RPMI7951 (cell line): ENCODE results near the gene HOXB5. TPM values are rescaled to one million over a fixed set of nuclear protein-coding genes. Genes with fewer than 3 reads are reported as not detected.
A peak's percentile ranks its signal among the peaks of the same experiment; 100 is the strongest.

ENCODE experiments used
- DNase-seq: peaks from one replicate; pipeline ENCODE4 v3.0.0-alpha.2; 2012; ENCODE audit warnings: low read depth
- total RNA-seq: library from RNA; depleted of rRNA; stranded (reverse); fragments of >200 nt; shearing (Covaris generic); gene quantifications from 2 replicates; pipeline ENCODE4 v1.2.3, GENCODE V29; 2014

HOXB5 gene
- total RNA-seq, 1 experiment from 2014 or later: 0.24 TPM

DNA sequence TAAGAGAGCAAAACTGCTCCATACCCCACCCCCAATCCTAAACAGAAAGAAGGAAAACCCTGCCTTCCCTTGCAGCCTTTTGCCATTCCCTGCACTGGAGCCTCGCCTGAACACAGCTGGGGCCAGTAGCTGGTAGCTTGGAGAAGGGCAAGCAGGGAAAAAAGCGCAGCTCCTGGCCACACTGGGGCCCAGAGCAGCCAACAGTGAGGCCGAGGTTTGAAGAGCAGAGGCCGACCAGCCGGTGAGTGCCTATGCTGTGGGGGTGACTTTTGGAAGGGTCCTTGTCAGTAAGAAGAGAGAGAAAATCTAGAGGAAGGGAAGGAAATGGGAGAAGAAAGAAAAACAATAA lies 35.8 kb upstream of the HOXB5 start:
- DNase-seq: no peak

DNA sequence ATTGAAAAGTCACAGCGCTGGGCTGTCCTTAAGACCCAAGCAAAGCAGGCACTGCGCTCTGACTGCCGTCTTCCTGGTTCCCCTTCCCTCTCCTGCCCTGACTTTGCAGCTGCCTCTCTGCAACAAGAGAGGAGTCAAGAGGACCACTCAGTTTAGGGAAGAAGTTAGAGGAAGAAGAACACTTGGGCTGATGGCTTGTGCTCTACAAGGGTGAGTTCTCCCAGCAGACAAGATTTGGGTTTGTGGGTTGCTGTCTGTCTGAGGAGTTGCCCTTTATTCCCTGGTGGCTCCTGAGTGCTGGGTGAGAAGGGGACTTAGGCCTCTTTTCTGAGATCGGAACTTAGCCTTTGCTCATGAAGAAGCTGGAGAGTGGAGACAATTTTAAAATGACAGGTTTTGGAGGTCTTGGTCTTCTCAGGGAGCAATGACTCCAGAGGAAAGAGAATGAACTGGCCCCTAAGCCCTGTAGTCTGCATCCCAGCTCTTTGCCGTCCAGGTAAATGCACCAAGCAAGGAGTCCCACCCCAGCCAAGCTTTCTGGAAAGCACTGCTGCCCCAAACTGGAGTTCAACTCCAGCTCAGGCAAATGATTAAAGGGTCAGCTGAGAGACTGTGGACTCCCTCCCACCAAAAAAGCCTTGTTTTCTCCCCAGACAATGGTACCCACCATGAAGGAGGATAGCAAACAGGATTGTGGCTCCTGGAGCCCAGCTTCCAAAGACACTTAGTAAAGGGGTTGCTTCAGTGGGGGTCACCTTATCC lies 35.3 kb upstream of the HOXB5 start:
- no peak for DNase-seq

DNA sequence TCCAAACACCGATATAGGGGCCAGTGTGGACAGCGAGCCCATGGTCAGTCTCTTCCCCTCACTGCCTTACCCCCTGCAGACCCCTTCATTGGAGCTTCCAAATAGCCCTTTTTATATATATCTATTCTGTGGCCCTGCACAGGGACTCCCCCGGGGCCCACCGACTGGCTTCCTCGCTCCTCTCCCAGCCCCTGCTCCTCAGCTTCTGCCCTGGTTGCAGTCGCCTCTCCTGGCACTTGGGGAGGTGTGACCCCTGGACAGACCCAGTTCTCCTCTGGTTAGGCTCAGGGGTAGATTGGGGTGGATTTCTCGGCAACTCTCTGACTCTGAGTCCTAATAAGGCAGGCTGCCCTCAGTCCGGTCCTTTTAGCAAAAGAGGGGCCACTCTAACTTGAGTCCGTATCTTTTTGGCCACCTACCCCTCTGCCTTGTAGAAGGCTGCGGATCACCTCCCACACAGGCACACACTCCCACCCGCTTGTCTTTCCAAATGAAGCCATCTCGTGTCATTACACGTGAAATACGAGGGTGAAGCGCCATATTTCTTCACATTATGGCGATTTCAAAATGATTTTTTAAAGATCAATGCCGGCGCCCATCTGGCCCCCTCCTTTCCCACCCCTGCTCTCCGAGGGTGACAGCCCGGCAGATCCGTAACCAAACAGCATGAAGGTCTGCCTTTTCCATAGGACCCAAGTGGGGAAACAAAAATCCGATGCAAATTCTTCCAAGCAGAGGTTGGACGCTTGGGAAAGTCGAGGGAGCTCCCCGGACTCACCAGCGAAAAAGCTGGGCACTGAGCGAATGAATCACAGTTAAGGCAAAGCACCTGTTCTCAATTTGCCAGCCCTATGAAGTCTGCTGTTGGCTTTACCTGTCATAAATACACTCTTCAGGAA lies 34.3 kb upstream of the HOXB5 start:
- no peak for DNase-seq

DNA sequence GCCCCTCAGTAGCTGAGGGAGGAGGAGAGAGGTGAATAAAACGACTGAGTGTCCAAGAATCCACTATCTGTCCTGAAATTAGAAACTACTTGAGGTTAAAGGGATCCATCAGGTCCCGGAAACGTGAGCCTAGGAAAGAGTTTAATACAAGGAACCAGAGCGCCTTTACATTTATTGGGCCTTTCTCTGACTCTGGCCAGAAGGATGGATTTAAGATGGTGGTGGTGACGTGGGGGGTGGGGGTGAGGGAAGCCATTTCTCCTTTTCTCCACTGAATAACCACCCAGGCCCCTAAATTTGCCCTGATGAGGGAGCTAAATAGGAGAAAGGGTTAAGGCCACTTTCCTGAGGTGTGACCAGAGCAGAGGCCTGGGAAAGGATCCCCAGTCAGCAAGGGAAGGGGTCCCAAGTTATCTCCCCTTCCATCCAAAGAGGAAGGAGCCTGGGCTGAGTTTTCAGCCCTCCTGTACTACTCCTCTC lies 33.6 kb upstream of the HOXB5 start:
- no peak for DNase-seq

DNA sequence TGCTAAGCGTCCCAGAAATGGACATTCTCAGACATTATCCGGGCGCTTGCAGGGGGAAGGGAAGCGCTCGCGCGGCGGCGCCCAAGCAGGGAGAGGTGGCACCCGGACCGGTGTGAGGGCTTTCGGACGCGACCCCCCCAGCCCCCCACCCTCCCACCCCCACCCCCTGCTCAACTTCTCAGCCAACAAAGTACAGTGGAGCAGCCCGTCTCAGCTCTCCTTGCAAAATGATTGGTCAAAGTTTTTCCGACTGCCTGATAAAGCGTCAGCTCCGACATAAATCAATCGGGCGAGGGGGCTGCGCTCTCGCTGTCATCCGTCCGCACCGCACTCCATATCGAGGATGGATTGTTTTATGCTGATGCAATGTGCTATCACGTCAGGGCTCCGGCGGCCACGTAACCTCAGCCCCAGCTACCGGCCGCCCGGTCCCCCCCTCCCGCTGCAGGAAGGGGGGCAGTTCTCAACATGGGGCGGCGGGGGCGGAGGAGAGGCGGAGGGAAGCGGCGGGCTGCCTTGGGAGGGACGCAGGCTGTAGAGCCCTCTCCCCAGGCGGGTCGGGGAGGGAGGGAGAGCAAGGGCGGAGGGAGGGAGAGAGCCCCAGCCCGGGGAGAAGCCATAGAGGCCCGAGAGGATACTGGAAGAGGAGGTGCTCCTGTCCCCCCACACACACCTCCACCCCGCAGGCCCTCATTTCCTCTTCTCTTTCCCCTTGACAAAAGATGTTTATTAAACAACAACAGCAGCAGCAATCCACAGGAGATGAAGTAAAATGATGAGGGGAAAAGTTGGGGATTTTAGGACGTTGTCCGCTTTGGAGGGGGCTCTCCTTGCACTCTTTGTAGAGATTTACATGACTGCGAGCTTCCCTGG lies 32.9 kb upstream of the HOXB5 start, which contains the start of gene HOXB9:
TSS of gene HOXB9 (minus strand) at position 114 of the 873 bp plus-strand sequence. CDS start at position 25, 89 bp downstream.
- DNase-seq: peak; percentile 61

DNA sequence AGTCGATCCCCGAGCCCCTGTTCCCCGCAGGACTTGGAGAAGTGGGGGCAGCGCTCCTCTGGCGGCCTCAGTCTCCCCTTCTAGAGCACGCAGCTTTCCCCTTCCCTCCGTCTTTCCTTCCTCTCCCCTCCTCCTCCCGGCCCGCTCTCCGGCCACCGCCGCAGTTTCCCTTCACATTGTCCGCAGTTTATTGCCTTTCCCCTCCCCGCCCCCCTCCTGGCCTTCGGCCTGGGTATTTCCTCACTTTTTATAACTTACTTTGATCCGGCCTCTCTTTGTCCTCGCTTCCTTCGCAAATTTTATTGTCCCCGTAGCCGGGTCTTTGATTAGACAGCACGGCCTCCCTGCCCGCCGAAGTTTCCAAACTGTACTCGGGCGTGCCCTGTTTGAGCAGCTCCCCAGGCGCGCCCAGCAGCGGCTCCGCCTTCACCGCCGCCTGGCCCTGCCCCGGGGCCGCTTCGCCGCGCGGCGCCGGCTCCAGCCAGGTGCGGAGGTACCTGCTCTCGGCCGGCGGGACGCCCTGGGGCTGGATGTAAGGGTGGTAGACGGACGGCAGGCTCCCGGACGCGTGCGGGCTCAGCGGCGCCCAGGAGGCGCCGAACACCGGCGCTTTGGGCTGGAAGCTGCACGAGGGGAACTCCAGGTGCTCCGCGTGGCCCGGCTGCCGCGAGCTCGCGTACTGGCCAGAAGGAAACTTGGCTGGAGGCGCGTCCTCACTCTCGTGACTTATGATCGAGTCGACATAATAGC lies 32.1 kb upstream of the HOXB5 start:
- DNase-seq: peak; percentile 32

DNA sequence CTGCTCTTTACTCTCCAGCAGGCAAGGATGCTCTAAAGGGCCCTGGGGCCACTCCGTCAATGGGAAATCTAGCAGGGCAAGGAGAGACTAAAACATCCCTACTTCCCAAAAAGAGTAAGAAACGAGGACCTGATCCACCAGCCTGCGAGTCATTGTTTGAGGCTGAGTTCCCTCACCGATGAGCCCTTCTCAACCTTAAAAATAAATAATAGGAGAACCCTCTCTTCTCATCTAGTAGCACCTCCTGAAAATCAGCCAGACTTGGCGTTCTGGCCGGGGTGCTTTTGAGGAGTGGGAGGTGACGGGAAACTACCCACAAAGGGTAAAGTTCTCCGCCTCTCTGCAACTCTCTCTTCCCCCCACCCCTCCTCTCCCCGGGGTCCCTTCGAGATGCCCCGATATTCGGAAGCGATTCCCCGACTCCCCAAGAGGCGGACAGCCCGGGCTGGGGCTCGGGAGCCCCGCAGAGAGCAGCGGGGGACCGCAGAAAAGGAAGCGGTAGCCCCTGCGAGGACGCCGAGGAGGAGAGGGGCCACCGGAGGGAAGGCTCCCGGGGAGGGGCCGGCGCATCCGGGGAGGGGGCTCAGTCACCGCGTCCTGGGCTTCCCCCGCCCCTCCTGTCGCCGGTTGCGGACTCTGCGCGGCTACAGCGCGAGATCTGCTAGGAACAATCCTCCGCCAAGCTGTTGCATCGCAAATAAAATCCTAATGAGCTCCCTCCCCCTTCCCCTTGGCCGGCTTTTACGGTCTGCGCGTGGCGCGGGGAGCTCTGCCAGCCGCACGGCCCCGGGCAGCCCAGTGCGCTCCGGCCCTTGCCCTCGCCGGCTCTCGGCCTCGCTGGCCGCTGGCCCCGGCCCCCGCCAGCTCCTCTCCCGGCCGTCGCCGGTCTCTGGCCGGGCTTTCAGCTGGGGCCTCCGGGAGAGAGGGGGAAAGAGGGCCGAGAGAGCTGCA lies 31.2 kb upstream of the HOXB5 start:
- peak; percentile 35 for DNase-seq

DNA sequence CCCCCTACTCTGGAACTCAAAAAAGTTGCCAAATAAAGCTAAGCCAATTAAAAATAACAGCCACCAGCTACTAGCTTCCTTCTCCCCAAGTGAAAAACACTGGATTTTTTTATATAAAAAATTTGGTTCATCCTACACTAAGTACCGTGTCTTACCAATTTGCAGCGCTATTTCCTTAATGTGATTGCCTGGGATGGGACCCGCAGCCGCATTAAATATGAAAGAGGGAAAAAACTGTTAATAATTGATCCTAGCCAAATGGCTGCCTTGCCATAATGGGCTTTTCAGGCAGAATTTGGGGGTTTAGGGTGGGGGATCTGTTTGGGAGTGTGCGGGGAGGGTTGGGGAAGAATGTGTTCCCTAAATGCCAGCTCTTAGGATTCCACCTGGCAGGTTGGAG lies 30.5 kb upstream of the HOXB5 start:
- DNase-seq: no peak

DNA sequence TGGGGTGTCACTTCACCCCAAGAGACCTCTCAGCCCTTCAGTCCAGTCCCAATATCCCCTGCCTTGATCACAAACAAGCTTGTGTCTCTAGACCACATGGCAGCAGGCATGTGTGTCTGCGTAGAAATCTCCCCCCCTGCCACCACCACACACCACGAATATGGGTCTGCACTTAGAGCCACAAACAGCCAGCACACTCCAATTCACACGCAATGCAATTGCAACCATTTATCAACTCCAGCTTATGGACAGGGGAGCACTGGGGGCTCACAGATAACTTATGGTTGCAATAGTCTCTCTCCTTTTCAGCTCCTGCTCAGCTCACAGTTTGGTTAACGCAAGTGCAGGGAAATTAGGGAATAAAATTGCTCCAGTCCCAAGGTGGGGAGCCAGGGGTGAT lies 30.0 kb upstream of the HOXB5 start:
- no peak for DNase-seq

DNA sequence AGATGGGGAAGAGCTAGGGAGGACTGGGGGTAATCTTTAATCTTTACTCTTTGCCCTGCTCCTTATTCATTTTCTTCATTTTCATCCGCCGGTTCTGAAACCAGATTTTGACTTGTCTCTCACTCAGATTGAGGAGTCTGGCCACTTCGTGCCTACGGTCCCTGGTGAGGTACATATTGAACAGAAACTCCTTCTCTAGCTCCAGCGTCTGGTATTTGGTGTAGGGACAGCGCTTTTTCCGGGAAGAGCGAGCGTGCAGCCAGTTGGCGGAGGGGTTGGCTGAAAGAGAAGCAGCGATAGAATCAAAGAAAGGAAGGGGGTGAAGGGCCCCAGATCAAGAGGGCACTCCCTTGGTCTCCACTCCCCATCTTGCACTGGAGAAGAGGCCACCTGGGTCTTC lies 29.3 kb upstream of the HOXB5 start:
- DNase-seq: no peak

DNA sequence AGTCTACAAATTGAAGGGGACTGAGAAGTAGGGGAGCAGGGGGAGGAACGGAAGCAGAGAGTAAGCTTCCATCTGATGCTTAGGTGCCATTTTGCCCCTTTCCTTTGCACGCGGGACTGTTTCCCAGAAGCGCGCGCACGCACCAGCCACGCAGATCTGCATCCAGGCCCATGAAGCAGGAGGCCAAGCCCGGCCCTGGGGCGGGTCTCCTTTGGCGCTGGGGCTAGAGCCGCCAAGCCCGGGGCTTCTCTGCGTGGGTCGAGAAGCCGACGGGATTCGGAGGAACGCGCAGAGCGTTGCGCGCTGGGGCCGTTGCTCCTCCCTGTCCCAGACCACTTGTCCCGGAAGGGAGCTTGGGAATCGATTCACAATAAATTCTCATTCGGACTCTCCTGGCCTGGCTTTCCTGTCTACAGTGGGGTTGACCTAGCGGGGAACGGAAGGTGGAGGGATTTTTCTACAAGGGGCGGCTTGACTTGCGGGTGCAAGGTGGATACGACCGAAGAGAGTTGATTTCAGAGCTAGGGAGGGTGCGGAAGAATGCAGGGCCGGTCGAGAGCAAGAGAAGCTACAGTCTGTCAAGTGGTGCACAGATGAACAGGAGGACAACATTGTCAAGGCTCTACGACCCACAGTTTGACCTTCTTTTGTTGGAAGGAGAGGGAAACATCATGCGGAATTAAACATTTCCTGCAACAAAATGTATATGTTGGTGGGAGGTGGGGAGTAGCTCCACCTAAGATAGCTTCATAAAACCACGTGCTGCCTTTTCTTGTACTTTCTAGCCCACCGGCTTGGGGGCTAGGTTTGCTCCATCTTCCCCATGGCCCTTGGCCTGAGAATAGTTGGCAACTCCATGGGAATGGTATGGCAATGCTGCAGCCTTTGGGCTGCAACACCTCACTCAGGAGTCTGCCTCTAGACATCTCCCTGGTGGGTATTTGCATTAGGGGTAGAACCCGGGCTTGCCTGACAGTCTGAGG lies 28.1 kb upstream of the HOXB5 start:
- no peak for DNase-seq

DNA sequence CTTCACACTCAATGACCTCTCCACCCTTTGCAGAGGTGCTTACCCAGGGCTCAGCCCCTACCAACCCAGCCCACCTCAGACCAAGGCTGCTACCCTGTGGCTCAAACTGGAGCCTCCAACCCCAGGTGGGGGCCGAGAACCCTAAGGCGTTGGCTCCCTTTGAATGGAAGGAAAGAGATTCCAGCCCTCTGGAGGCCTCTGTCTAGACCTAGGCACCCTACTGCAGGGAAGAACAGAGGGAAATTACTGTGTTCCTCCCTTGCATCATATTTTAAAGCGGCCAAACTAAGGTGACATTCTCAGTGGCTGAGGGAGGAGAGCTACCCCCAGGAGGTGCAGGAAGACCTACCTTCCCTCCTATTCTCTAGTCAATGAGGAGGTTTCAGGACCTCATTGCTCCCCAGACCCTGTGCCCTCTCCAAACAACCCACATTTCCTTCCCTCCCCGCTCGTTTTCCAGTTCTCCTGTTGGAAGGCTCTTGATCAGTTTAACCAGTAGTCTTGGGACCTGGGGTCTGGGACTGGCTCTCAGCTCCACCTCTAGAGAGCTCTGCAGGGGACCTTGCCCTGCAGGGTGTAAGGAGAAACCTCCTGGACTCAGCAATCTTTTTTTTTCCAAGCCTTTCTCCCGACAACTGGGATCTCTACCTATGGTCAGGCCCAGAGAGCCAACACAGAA lies 27.0 kb upstream of the HOXB5 start:
- DNase-seq: no peak

DNA sequence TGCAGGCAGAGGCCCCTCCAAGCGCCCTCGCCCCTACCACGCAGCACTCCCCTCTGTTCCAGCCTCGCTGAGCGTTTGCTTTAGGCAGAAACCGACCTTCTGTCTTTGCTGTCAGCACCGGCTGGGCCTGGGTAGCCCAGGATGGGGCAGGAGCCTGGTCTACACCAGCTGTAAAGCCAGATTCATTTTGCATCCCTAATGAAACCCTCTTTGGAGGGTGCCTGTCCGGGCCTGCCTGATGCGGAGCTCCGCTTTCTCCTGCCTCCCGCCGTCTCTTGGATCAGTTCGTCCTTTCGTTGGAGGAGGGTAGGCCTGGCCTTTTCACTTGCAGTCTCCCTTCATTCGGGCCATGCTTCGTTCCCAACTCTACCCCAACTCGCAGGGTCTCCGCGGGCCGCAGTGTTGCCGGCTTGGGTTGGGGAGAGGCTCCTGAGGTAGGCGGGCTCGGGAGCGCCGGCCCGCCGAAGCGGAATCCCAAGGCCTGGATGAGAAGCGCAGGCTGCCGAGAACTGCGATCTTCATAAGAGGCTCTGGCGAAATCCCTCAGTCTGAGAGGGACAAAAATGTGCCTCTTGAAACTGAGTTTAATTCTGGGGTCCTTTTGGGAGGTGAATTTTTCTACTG lies 26.4 kb upstream of the HOXB5 start:
- DNase-seq: no peak

DNA sequence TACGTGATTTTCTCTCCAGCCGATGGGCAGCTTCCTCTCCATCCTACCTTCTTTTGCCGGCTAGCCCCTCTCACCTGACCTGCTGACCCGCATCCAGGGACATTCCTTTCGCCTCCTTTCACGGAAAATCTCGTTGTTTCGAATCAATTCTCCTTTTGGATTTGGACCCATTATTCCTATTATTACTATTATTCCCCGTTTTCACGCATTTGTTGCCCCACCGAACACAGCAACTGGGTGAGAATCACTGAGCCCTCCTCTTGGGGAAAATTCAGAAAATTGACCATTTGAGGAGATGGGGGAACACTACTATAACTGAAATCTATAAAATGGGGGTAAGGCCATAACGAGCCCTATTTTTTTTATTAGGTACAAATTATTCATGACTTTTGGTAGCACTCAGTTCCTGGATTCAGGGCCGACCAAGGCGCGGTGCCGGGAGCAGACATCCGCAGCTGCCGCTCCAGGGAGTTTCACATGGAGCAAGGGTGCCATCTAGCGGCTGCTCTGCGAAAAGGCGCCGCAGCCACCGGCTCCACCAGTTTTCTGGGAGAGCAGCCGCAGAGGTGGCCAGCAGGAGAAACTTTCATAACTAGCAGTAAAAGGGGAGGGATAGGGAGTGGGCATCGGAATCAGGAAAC lies 24.8 kb upstream of the HOXB5 start:
- peak; percentile 77 for DNase-seq

DNA sequence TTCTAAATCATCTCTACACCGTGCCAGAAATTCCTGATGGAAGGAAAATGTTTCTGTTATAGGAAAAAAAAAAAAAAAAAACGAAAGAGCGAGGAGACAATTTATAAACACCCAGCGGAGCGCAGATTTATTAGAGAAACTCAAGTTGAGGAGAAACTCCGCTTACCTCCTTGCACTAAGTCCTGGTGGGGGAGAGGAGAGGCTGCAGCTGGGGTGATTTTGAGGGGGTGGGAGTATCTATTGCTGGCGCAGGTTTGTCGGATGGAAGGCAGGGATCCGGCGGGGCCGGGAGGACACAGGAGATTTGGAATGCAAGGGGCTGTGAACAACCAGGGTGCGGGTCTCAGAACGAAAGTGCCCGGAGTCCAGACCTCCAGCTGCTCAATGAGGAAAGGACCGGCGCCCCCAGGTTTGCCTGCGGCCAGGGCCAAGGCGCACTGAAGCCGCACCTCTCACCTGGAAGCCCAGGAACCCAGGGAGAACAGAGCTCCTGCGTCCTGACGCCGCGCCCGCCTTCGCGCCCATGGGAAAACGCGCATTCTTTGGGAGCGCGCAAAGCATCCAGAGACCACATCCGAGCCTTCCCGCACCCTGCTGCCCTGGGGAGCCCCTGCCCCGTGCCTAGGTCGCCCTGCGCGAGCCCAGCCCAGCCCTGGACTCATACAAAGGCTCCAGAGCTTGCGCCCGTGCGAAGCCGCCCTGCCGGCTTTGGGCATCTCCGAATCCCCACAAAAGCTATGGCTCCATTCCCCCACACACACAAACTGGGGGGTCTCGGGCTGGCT lies 24.1 kb upstream of the HOXB5 start:
- no peak for DNase-seq

DNA sequence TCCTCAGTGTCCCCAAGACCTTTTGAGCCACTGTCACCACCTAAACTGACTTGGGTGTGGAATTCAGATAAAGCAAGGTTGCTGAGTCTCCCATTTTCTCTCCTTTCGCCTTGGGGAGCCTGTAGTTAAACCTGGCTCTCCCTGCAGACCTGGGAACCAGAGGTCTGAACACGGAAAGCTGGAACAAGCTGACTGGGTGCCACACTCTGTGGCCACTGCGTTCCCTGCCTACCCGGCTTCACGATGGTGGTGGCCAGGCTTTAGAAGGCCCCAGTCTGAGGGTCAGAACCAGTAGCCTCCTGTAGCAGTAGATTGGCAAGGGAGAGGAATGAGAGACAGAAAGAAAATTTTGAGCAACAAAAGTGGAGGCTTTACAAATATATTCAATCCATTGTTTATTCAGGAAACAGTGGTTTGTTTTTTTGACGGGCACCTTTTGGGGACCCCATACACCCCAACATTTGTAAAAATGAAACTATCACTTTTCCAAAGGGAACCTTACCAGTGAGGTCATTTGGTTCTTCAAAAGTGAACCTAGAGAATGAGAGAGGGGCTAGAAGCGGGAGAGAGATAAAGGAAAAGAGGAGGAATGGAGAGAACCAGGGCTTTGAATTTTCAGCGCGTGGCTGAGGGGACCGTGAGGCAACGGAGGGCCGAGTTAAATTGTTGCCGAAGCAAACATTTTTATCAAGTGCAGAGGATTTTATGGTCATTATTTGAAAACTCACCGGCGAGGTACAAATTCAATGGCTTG lies 23.3 kb upstream of the HOXB5 start:
- DNase-seq: no peak
